Small intestine (tissue), 7 donors: ENCODE results near the gene HUWE1. TPM values are rescaled to one million over a fixed set of nuclear protein-coding genes. Genes with fewer than 3 reads are reported as not detected.
"Not testable (repeated sequence)": the region's sequence is repeated elsewhere in the genome, so short reads cannot be mapped to it uniquely, and the experiment has no call there.

ENCODE experiments used
- DNase-seq, 2 donors: peaks; one replicate each; pipeline versions ENCODE4 v3.0.0 to v3.0.0-alpha.2; 2013
- FAIRE-seq: peaks from 2 replicates; lab custom pipeline; 2012; peaks lifted over from hg19 to GRCh38; lab: Jason Lieb, UNC
- H3K27ac ChIP-seq, 3 donors: one replicate each; pipeline ENCODE4 v1.5.1; 2013; ENCODE audit warnings: low read length in 2 of 3, mild to moderate bottlenecking in 2 of 3, control low read depth in 1 of 3, inconsistent platforms in 1 of 3, low read depth in 1 of 3, moderate library complexity in 1 of 3
- H3K27me3 ChIP-seq, 3 donors: one replicate each; pipeline ENCODE4 v1.6.1; 2013; ENCODE audit warnings: low read length in 3 of 3, inconsistent platforms in 1 of 3; ENCODE audit not compliant: control insufficient read depth in 3 of 3, insufficient read depth in 3 of 3
- H3K36me3 ChIP-seq, 3 donors: one replicate each; pipeline ENCODE4 v1.6.1; 2013; ENCODE audit warnings: low read length in 3 of 3, inconsistent platforms in 1 of 3, low read depth in 1 of 3, mild to moderate bottlenecking in 1 of 3, moderate library complexity in 1 of 3; ENCODE audit not compliant: control insufficient read depth in 3 of 3, insufficient read depth in 2 of 3
- H3K4me1 ChIP-seq, 3 donors: one replicate each; pipeline ENCODE4 v1.6.1; 2013; ENCODE audit warnings: low read length in 2 of 3, inconsistent platforms in 1 of 3, low read depth in 1 of 3, mild to moderate bottlenecking in 1 of 3, moderate library complexity in 1 of 3; ENCODE audit not compliant: control insufficient read depth in 3 of 3, insufficient read depth in 2 of 3
- H3K4me3 ChIP-seq, 3 donors: one replicate each; pipeline ENCODE4 v1.5.1; 2013; ENCODE audit warnings: low read length in 3 of 3, control low read depth in 1 of 3, inconsistent platforms in 1 of 3, low read depth in 1 of 3, mild to moderate bottlenecking in 1 of 3, moderate library complexity in 1 of 3
- H3K9me3 ChIP-seq, 2 donors: one replicate each; pipeline ENCODE4 v1.6.1; 2013; ENCODE audit warnings: low read depth in 1 of 2, low read length in 1 of 2; ENCODE audit not compliant: control insufficient read depth in 2 of 2, insufficient read depth in 1 of 2
- WGBS, 3 donors: extraction: QIAGEN DNeasy Blood & Tissue Kit; methylation state at CpG; one replicate each; pipeline ENCODE4 v1.1.7; 2013; 5-methylcytosine and 5-hydroxymethylcytosine counted together
- polyA plus RNA-seq, 4 donors: library from polyadenylated mRNA; stranded (reverse) in 3 of 4; unstranded in 1 of 4; fragments of 200-250 nt in 3 of 4; fragments of 120-200 nt in 1 of 4; gene quantifications; one replicate each; pipeline versions ENCODE4 v1.2.1 to v1.2.3, GENCODE V29; 2013
- donor health status: healthy with polysubstance abuse.
- donor health status: control.
- donor health status: control.
- donor health status: Bipolar disorder and iron deficiency.
- donor health status: healthy.

HUWE1 gene
- polyA plus RNA-seq, 4 donors = 22.4 to 113 (median 33.0) TPM

DNA sequence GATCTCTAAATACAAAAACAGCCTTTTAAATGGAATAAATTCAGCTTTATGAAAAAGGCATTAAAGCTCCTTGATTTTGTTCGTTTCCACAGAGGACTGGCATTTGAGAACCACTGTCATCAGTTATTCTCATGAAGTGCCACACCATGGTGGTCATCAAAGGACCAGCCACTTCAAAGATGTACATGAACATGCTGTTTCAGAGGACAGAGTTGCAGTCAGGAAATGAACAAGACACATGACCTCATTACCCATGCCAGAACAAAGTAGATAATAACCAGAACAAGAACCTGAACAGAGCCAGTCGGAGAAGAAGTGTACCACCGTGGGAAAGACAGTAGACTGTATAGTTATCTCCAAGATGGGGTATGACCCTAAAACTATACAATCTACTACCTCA is 129.7 kb downstream of the HUWE1 start:
- Histone ChIP-seq H3K27ac (no peak overlapping the region), H3K9me3 (no peaks in the 10 kb centered on the region), H3K4me1 (no peaks in the 10 kb centered on the region), H3K4me3 (no peak overlapping the region), H3K27me3 (no peaks in the 10 kb centered on the region), H3K36me3 (peaks cover 7 to 42% (median 13%) of the 10 kb centered on the region in 3 donors)
- FAIRE-seq = no peak
- WGBS, 3 donors = 83 to 91% (median 84%) methylated on average over 3 of the region's 3 CpGs
- no peak for DNase-seq

DNA sequence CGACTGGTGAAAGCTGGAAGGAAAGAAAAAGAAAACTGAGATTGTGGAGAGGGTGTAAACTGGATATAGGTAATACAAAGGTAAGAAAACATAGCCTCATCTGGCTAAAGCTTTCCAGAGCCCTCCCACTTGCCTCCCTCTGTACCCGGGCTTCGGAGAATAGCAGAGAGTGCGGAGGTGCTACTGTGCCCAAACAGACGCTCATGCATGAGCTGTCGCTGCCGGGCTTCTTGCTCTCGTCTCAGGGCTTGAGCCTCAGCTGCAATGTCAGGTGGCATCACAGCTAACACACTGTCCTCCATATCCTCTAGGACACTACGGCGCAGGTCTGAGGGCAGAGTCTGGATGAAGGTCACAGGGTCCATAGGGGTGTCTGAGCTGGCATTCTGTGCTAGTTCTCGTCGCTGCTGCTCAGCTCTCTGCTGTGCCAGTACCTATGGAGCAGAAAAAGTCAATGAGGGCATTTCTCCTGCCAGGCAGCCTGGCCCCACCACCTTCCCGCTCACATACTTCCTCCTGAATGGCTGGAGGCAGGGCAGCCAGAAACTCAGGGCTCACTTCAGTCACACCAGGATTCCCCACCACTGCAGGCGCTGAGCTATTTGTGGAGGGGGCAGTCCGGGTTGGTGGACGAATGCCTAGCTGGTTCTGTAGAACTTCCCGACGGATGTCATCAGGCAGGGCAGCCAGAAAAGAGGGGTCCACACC is 135.6 kb downstream of the HUWE1 start:
- H3K27ac ChIP-seq = no peak overlapping the region
- no peak for DNase-seq
- 87 to 97% (median 96%) methylated on average over 16 to 18 of the region's 18 CpGs for WGBS, 3 donors
- FAIRE-seq = no peak
- no peak overlapping the region for H3K4me3 ChIP-seq
- no peaks in the 10 kb centered on the region for H3K27me3 ChIP-seq
- H3K36me3 ChIP-seq = peaks cover 10 to 69% (median 16%) of the 10 kb centered on the region in 3 donors
- no peaks in the 10 kb centered on the region for H3K9me3 ChIP-seq
- no peaks in the 10 kb centered on the region for H3K4me1 ChIP-seq

DNA sequence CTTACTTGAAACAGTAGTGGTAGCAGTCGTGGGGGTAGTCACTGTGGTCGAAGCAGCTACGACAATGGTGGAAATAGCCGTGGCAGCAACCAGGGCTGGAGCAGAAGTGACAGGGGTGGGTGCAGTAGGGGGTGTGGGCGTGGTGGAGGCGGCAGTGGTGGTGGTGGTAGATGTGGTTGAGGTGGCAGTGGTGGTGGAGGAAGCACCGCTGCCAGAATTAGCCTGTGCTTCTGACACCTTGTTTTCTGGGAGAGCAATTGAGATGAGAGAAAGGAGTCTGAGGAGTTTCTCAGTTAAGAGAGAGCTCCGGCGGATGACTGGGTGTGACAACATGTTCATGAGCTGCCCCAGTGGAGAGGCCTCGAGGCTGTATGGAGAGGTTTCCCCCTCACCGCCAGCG is 138.9 kb downstream of the HUWE1 start:
- H3K4me3 ChIP-seq = no peak overlapping the region
- no peaks in the 10 kb centered on the region for H3K27me3 ChIP-seq
- no peaks in the 10 kb centered on the region for H3K4me1 ChIP-seq
- H3K27ac ChIP-seq = no peak overlapping the region
- no peaks in the 10 kb centered on the region for H3K9me3 ChIP-seq
- DNase-seq = no peak
- 77 to 93% (median 87%) methylated on average over 11 to 12 of the region's 12 CpGs for WGBS, 3 donors
- no peak for FAIRE-seq
- H3K36me3 ChIP-seq = peaks cover 5 to 75% (median 25%) of the 10 kb centered on the region in 3 donors

GRCh38 chrX:53544936-53545335 is 141.6 kb downstream of the HUWE1 start:
- Histone ChIP-seq H3K36me3 (peaks cover 2 to 56% (median 25%) of the 10 kb centered on the region in 3 donors), H3K9me3 (no peaks in the 10 kb centered on the region), H3K4me1 (no peaks in the 10 kb centered on the region), H3K4me3 (no peak overlapping the region), H3K27ac (no peak overlapping the region), H3K27me3 (no peaks in the 10 kb centered on the region)
- FAIRE-seq (no peak), DNase-seq (no peak)
- WGBS, 3 donors = 85 to 96% (median 96%) methylated on average over 9 of the region's 9 CpGs

GRCh38 chrX:53538781-53539180 is 147.7 kb downstream of the HUWE1 start:
- no peak for DNase-seq
- Histone ChIP-seq H3K9me3 (no peaks in the 10 kb centered on the region), H3K4me3 (no peak overlapping the region), H3K4me1 (no peaks in the 10 kb centered on the region), H3K27me3 (no peaks in the 10 kb centered on the region), H3K27ac (no peak overlapping the region), H3K36me3 (peaks cover 0 to 47% (median 21%) of the 10 kb centered on the region in 3 donors)
- 77 to 96% (median 83%) methylated on average over 4 to 8 of the region's 8 CpGs for WGBS, 3 donors
- FAIRE-seq = no peak

DNA sequence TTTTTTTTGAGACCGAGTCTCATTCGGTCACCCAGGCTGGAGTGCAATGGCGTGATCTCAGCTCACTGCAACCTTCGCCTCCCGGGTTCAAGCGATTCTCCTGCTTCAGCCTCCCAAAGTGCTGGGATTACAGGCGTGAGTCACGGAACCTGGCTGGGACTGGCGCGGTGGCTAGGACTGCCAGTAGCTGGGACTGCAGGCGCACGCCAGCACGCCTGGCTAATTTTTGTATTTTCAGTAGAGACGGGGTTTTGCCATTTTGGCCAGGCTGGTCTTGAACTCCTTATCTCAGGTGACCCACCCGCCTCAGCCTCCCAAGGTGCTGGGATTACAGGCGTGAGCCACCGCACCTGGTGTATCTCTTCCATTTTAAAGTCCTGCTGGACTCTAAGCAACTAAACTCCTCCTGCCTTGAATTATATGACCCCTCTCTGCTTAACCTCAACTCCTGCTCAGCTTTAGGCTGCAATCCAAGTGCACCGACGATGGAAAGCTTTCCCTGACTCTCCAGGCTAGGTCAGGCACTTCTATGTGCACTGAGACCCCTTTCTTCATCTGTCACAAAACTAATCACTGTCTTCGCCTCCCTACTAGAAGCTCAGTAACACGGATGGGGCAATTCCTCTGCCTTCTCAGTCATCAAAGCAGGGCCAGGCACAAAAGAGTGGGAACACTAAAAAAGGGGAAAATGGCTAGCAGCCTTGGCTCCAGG is 155.1 kb downstream of the HUWE1 start:
- DNase-seq, H3K4me3 ChIP-seq, H3K27me3 ChIP-seq, H3K4me1 ChIP-seq, H3K9me3 ChIP-seq, H3K27ac ChIP-seq, FAIRE-seq: not testable (repeated sequence)
- 81 to 85% (median 83%) methylated on average over 18 to 21 of the region's 21 CpGs for WGBS, 3 donors
- H3K36me3 ChIP-seq = peaks cover 0 to 19% (median 6%) of the 10 kb centered on the region in 3 donors

GRCh38 chrX:53526999-53527398 is 159.5 kb downstream of the HUWE1 start:
- no peaks in the 10 kb centered on the region for H3K36me3 ChIP-seq
- no peak overlapping the region for H3K27ac ChIP-seq
- H3K4me3 ChIP-seq = no peak overlapping the region
- DNase-seq (no peak), FAIRE-seq (no peak)
- H3K27me3 ChIP-seq = no peaks in the 10 kb centered on the region
- no peaks in the 10 kb centered on the region for H3K4me1 ChIP-seq
- peaks cover 0 to 5% of the 10 kb centered on the region in 2 donors for H3K9me3 ChIP-seq

DNA sequence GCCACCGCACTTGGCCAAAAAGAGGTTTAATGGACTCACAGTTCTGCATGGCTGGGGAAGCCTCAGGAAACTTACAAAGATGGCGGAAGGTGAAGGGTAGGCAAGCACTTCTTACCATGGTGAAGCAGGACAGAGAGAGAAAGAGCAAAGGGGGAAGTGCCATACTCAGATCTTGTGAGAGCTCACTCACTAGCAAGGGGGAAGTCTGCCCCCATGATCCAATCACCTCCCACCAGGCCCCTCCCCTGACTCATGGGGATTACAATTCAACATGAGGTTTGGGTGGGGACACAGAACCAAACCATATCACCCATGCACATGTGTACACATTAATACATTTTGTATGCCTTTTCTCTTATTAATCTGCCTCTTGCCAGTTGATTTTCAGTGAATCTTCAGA is 175.2 kb downstream of the HUWE1 start:
- no peak overlapping the region for H3K27ac ChIP-seq
- H3K4me1 ChIP-seq = no peaks in the 10 kb centered on the region
- WGBS, 3 donors = 91 to 100% (median 95%) methylated on average over 2 of the region's 2 CpGs
- no peak overlapping the region for H3K4me3 ChIP-seq
- H3K9me3 ChIP-seq = no peaks in the 10 kb centered on the region
- FAIRE-seq (no peak), DNase-seq (no peak)
- H3K36me3 ChIP-seq = no peaks in the 10 kb centered on the region
- H3K27me3 ChIP-seq = no peaks in the 10 kb centered on the region
